Measurements from ENCODE around the gene LATS2.

Gene LATS2

GRCh38 chr13:21015284-21015683 is 46.1 kb downstream of the LATS2 start:
- no peak for DNase-seq

GRCh38 chr13:21014502-21015170 is 46.8 kb downstream of the LATS2 start:
- DNase-seq: peak; percentile 54

GRCh38 chr13:21014139-21014501 is 47.3 kb downstream of the LATS2 start:
- no peak for DNase-seq

- no peak for DNase-seq
These were observed 47.7 kb downstream of the LATS2 start for GRCh38 chr13:21013682-21014038.

GRCh38 chr13:21012841-21013681 is 48.3 kb downstream of the LATS2 start:
- no peak for DNase-seq

GRCh38 chr13:21012211-21012610 is 49.2 kb downstream of the LATS2 start:
- DNase-seq: no peak

GRCh38 chr13:21011378-21011777 is 50.0 kb downstream of the LATS2 start:
- DNase-seq: no peak

- DNase-seq: no peak
These were observed 50.8 kb downstream of the LATS2 start for GRCh38 chr13:21010621-21011020.

- no peak for DNase-seq
These were observed 52.4 kb downstream of the LATS2 start for GRCh38 chr13:21009036-21009435.

- DNase-seq: no peak
These were observed 53.4 kb downstream of the LATS2 start for GRCh38 chr13:21008026-21008425.

GRCh38 chr13:21006141-21007005 is 55.0 kb downstream of the LATS2 start:
- DNase-seq: no peak

GRCh38 chr13:21005193-21005592 is 56.2 kb downstream of the LATS2 start:
- DNase-seq: no peak

GRCh38 chr13:21001471-21001870 is 59.9 kb downstream of the LATS2 start:
- no peak for DNase-seq

GRCh38 chr13:21000647-21001046 is 60.7 kb downstream of the LATS2 start:
- no peak for DNase-seq

GRCh38 chr13:20998649-20999415 is 62.6 kb downstream of the LATS2 start:
- DNase-seq: no peak

- DNase-seq: no peak
These were observed 63.9 kb downstream of the LATS2 start for GRCh38 chr13:20997301-20998161.

GRCh38 chr13:20995245-20995838 is 66.0 kb downstream of the LATS2 start:
- DNase-seq: no peak

GRCh38 chr13:20994441-20994821 is 67.0 kb downstream of the LATS2 start:
- DNase-seq: no peak

- DNase-seq: no peak
These were observed 67.5 kb downstream of the LATS2 start for GRCh38 chr13:20993661-20994440.

- no peak for DNase-seq
These were observed 68.2 kb downstream of the LATS2 start for GRCh38 chr13:20993211-20993610.
